HUES48 (cell line): ENCODE data around the gene INPP5J.

Experiments
- H3K27ac ChIP-seq: one replicate; pipeline ENCODE4 v1.7.0; 2013; ENCODE audit warnings: low read depth, low read length, inconsistent platforms
- H3K27me3 ChIP-seq: 2 replicates; pipeline ENCODE4 v1.6.1; 2013; ENCODE audit warnings: mild to moderate bottlenecking, low read length; ENCODE audit not compliant: control insufficient read depth, insufficient read depth
- H3K36me3 ChIP-seq: 2 replicates; pipeline ENCODE4 v1.6.1; 2013; ENCODE audit warnings: low read length; ENCODE audit not compliant: control insufficient read depth, insufficient read depth
- H3K4me1 ChIP-seq: 2 replicates; pipeline ENCODE4 v1.6.1; 2013; ENCODE audit warnings: mild to moderate bottlenecking, low read length; ENCODE audit not compliant: control insufficient read depth, insufficient read depth
- H3K4me3 ChIP-seq: 2 replicates; pipeline ENCODE4 v1.5.1; 2013; ENCODE audit warnings: mild to moderate bottlenecking, low read depth, low read length
- H3K9ac ChIP-seq: 2 replicates; pipeline ENCODE4 v1.6.1; 2013; ENCODE audit warnings: mild to moderate bottlenecking, low read depth, low read length, moderate library complexity
- H3K9me3 ChIP-seq: 2 replicates; pipeline ENCODE4 v1.6.1; 2013; ENCODE audit warnings: low read length; ENCODE audit not compliant: control insufficient read depth, insufficient read depth

The INPP5J gene

DNA sequence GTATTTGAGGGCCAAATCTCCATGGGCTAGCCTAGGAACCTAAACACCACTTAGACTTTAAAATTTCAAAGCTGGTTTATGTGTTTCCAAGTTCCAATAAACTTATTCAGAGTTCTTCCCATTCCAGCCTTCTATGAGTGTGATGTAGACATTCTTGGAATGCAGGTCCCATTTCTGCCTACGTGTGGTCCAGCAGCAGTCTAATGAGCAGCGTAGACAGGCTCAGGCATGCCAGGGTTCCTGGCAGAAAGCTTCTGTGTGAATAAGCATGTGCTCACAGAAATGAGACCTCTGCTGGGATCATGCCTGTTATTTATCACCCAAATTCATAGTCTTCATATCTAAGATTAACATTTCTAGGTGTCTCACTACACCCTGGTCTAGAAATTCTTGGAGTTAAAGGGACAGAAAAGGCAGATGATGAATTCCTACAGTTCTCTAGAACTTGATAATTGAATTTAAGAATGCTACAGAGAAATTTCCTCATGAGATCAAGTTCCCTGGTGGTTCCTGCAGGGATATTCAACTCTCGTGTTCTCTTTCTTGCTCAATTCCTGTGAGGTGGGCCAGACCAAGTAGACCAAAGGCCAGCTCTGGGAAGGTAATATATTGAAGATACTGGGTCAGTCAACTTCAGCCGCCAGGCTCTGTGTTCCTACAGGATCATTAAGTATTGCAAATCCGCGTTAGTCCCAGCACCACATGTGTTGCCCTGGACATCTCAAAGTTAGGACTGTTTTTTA is 54.8 kb downstream of the INPP5J start:
- no peaks in the 10 kb centered on the region for H3K4me1 ChIP-seq
- H3K27me3 ChIP-seq = no peaks in the 10 kb centered on the region
- no peak overlapping the region for H3K9ac ChIP-seq
- no peak overlapping the region for H3K27ac ChIP-seq
- H3K9me3 ChIP-seq = no peaks in the 10 kb centered on the region
- H3K36me3 ChIP-seq = no peaks in the 10 kb centered on the region
- H3K4me3 ChIP-seq = no peak overlapping the region

DNA sequence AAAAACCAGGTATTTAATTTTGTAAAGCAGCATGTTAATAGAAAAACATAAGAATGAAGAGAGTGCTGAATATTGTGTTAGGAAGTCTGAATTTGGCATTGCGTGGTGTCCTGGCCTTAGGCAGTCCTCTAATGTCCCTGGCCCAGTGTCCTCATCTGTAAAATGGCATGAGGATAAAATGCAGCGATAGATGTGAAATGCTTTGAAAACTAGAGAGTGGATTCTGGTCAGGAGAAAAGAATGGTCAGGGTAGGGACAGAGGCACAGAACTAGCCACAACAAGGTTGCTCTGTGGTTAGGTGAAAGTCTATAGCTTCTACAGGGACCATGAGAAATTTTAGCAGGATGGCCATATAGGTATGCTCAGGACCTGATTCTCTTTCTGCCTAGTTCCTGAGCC is 56.1 kb downstream of the INPP5J start:
- Histone ChIP-seq H3K9me3 (no peaks in the 10 kb centered on the region), H3K4me3 (no peak overlapping the region), H3K4me1 (no peaks in the 10 kb centered on the region), H3K27me3 (no peaks in the 10 kb centered on the region), H3K9ac (no peak overlapping the region), H3K36me3 (no peaks in the 10 kb centered on the region), H3K27ac (no peak overlapping the region)

DNA sequence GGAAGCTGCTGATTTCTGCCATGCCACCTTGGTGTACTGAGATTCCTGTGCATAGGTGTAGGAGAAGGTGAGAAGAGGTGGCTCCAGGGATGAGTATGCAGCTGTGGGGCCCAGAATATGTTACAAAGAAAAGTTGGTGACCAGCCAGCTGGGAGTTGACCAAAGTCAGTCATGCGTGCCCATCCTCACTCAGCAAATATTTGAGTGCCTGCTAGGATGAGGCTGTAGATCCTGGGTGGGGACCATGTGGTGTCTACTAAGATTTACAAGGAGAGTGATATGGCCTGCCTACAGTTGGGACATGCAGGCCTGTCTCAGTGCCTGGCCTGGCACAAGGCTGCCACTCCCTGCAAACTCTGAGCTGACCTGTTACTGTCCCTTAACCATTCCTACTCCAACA is 56.6 kb downstream of the INPP5J start:
- no peaks in the 10 kb centered on the region for H3K9me3 ChIP-seq
- no peak overlapping the region for H3K9ac ChIP-seq
- no peaks in the 10 kb centered on the region for H3K4me1 ChIP-seq
- H3K4me3 ChIP-seq = no peak overlapping the region
- no peaks in the 10 kb centered on the region for H3K27me3 ChIP-seq
- H3K36me3 ChIP-seq = no peaks in the 10 kb centered on the region
- H3K27ac ChIP-seq = no peak overlapping the region

DNA sequence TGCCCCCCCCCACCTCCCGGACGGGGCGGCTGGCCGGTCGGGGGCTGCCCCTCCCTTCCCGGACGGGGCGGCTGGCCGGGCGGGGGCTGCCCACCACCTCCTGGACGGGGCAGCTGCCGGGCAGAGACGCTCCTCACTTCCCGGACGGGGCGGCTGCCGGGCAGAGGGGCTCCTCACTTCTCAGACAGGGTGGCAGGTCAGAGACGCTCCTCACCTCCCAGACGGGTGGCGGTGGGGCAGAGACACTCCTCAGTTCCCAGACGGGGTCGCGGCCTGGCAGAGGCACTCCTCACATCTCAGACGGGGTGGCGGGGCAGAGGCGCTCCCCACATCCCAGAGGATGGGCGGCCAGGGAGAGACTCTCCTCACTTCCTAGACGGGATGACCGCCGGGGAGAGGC is 61.2 kb downstream of the INPP5J start:
- Histone ChIP-seq H3K27me3 (no peaks in the 10 kb centered on the region), H3K36me3 (no peaks in the 10 kb centered on the region), H3K9ac (no peak overlapping the region), H3K9me3 (no peaks in the 10 kb centered on the region), H3K4me1 (no peaks in the 10 kb centered on the region), H3K27ac (no peak overlapping the region), H3K4me3 (no peak overlapping the region)
